Caco-2 (cell line): Measurements from ENCODE around the gene ELOVL2. TPM values are rescaled to one million over a fixed set of nuclear protein-coding genes. Genes with fewer than 3 reads are reported as not detected.

Experiments
- BruUV-seq: library from RNA; stranded (reverse); fragments of 400-500 nt; replicated peaks from 2 replicates; lab custom pipeline; 2021; lab: Mats Ljungman, UMichigan
- CTCF ChIA-PET: fragments of 300-600 bp; sonication (Branson Sonifier 250); formaldehyde crosslinking; loops from one replicate; lab custom pipeline; 2022; ENCODE audit warnings: antibody characterized with exemption; lab: Charles Lee
- POLR2A ChIA-PET: fragments of 300-600 bp; sonication (Branson Sonifier 250); formaldehyde crosslinking; loops from one replicate; lab custom pipeline; 2022; ENCODE audit warnings: antibody characterized with exemption; lab: Charles Lee
- DNase-seq, 2 experiments: peaks; one replicate each; pipeline versions ENCODE4 v3.0.0 to v3.0.0-alpha.2; 2020 to 2022
- H3K27me3 ChIP-seq: replicated peaks from 2 replicates; pipeline ENCODE4 v1.6.0; 2011; ENCODE audit warnings: low read length; ENCODE audit not compliant: control insufficient read depth, insufficient read depth
- H3K36me3 ChIP-seq: 2 replicates; pipeline ENCODE4 v1.5.1; 2011; ENCODE audit warnings: low read length; ENCODE audit not compliant: control insufficient read depth, insufficient read depth
- H3K4me1 ChIP-seq: fragments of 250-450 bp; sonication (Bioruptor Pico); 2 replicates; pipeline ENCODE4 v1.5.1; 2020; ENCODE audit warnings: mild to moderate bottlenecking
- H3K4me3 ChIP-seq: 2 replicates; pipeline ENCODE4 v1.5.1; 2011; ENCODE audit warnings: low read depth, mild to moderate bottlenecking, control low read depth, low read length
- H3K9me3 ChIP-seq: fragments of 250-450 bp; sonication (Bioruptor Pico); 2 replicates; pipeline ENCODE4 v1.5.1; 2020; ENCODE audit warnings: mild to moderate bottlenecking, moderate library complexity
- H3K27ac Mint-ChIP-seq: one replicate; pipeline ENCODE4 v1.8.0; 2022; ENCODE audit warnings: mixed read lengths; ENCODE audit not compliant: unreplicated experiment
- H3K27me3 Mint-ChIP-seq: one replicate; pipeline ENCODE4 v1.8.0; 2022; ENCODE audit warnings: mixed read lengths; ENCODE audit not compliant: insufficient read depth, unreplicated experiment
- H3K36me3 Mint-ChIP-seq: one replicate; pipeline ENCODE4 v1.8.0; 2022; ENCODE audit warnings: mild to moderate bottlenecking, mixed read lengths; ENCODE audit not compliant: insufficient read depth, unreplicated experiment
- H3K4me1 Mint-ChIP-seq: one replicate; pipeline ENCODE4 v1.8.0; 2022; ENCODE audit warnings: low read depth, mixed read lengths; ENCODE audit not compliant: unreplicated experiment
- H3K4me3 Mint-ChIP-seq: one replicate; pipeline ENCODE4 v1.8.0; 2022; ENCODE audit warnings: mild to moderate bottlenecking, moderate library complexity, mixed read lengths; ENCODE audit not compliant: unreplicated experiment
- H3K9me3 Mint-ChIP-seq: one replicate; pipeline ENCODE4 v1.8.0; 2022; ENCODE audit warnings: mixed read lengths; ENCODE audit not compliant: unreplicated experiment
- CTCF ChIP-seq, 2 experiments: fragments of 200-600 bp in 1 of 2; IDR thresholded peaks; 1 replicate in 1 of 2; 2 replicates in 1 of 2; pipeline versions ENCODE4 v1.5.1 to v1.8.0; 2011 to 2022; ENCODE audit warnings: antibody characterized with exemption in 1 of 2, control low read depth in 1 of 2, inconsistent platforms in 1 of 2, low read depth in 1 of 2, low read length in 1 of 2, mild to moderate bottlenecking in 1 of 2, moderate library complexity in 1 of 2; ENCODE audit not compliant: insufficient read depth in 1 of 2, severe bottlenecking in 1 of 2, unreplicated experiment in 1 of 2
- intact Hi-C: fragments of 100-400 bp; cut with micrococcal nuclease; formaldehyde crosslinking; loops from one replicate; pipeline ENCODE4 v1.10.0; 2022; ENCODE audit not compliant: unreplicated experiment
- total RNA-seq: library from RNA; stranded (reverse); gene quantifications from 2 replicates; pipeline ENCODE4 v1.2.3, GENCODE V29; 2022

The ELOVL2 gene
- total RNA-seq, 1 experiment from 2014 or later, result not detected

- Mint-ChIP-seq H3K36me3 (no peaks in the 10 kb centered on the region), H3K27ac (no peak overlapping the region), H3K9me3 (no peaks in the 10 kb centered on the region), H3K4me1 (no peaks in the 10 kb centered on the region), H3K27me3 (no peaks in the 10 kb centered on the region), H3K4me3 (no peak overlapping the region)
- Histone ChIP-seq H3K9me3 (no peaks in the 10 kb centered on the region), H3K4me3 (no peak overlapping the region), H3K27me3 (no peaks in the 10 kb centered on the region), H3K36me3 (no peaks in the 10 kb centered on the region), H3K4me1 (no peaks in the 10 kb centered on the region)
- DNase-seq, result no peak
- no TSS peak for BruUV-seq
- intact Hi-C loops, result no loop called here
- TF ChIP-seq CTCF (IDR thresholded peaks at IDR 0.05; ENCODE audit: insufficient read depth in 1 of 2, low read depth in 1 of 2, low read length in 1 of 2, severe bottlenecking in 1 of 2, unreplicated experiment in 1 of 2), result no peak
- ChIA-PET CTCF (interaction anchor here (0.6 kb wide), 1 partner anchor 9 kb away, joined by 3 read pairs; no protein-coding TSS in a partner anchor), POLR2A (no interaction called here)
Measured at GRCh38 chr6:10981409-10981808, 62.7 kb downstream of the ELOVL2 start.

GRCh38 chr6:10979603-10980002 is 64.5 kb downstream of the ELOVL2 start:
- H3K27me3 ChIP-seq, result no peaks in the 10 kb centered on the region
- CTCF ChIA-PET, result no interaction called here
- Mint-ChIP-seq H3K27me3 (no peaks in the 10 kb centered on the region), H3K9me3 (no peaks in the 10 kb centered on the region), H3K4me1 (no peaks in the 10 kb centered on the region), H3K36me3 (no peaks in the 10 kb centered on the region), H3K4me3 (no peak overlapping the region), H3K27ac (no peak overlapping the region)
- DNase-seq, result no peak
- intact Hi-C loops, result no loop called here
- BruUV-seq, result no TSS peak
- no peaks in the 10 kb centered on the region for H3K36me3 ChIP-seq
- no peak overlapping the region for H3K4me3 ChIP-seq
- POLR2A ChIA-PET, result no interaction called here
- no peak for TF ChIP-seq CTCF (IDR thresholded peaks at IDR 0.05; ENCODE audit: insufficient read depth in 1 of 2, low read depth in 1 of 2, low read length in 1 of 2, severe bottlenecking in 1 of 2, unreplicated experiment in 1 of 2)
- H3K9me3 ChIP-seq, result no peaks in the 10 kb centered on the region
- H3K4me1 ChIP-seq, result no peaks in the 10 kb centered on the region

- H3K27ac Mint-ChIP-seq, result no peak overlapping the region
- intact Hi-C loops, result no loop called here
- DNase-seq, result no peak
- Histone ChIP-seq H3K9me3 (no peaks in the 10 kb centered on the region), H3K4me1 (no peaks in the 10 kb centered on the region), H3K36me3 (no peaks in the 10 kb centered on the region), H3K4me3 (no peak overlapping the region), H3K27me3 (no peaks in the 10 kb centered on the region)
- no peak for TF ChIP-seq CTCF (IDR thresholded peaks at IDR 0.05; ENCODE audit: insufficient read depth in 1 of 2, low read depth in 1 of 2, low read length in 1 of 2, severe bottlenecking in 1 of 2, unreplicated experiment in 1 of 2)
- H3K27me3 Mint-ChIP-seq, result no peaks in the 10 kb centered on the region
- no TSS peak for BruUV-seq
- H3K36me3 Mint-ChIP-seq, result no peaks in the 10 kb centered on the region
- POLR2A ChIA-PET, result no interaction called here
- H3K4me3 Mint-ChIP-seq, result no peak overlapping the region
- H3K4me1 Mint-ChIP-seq, result no peaks in the 10 kb centered on the region
- CTCF ChIA-PET, result no interaction called here
- H3K9me3 Mint-ChIP-seq, result no peaks in the 10 kb centered on the region
Measured at GRCh38 chr6:10977231-10977968, 66.7 kb downstream of the ELOVL2 start.
